GM10266 (cell line): ENCODE data around the gene SLC7A4.
"Not testable (repeated sequence)": the region's sequence is repeated elsewhere in the genome, so short reads cannot be mapped to it uniquely, and the experiment has no call there.

Source experiments
- DNase-seq: peaks from one replicate; pipeline ENCODE4 v3.0.0; 2012; ENCODE audit errors: extremely low spot score
- CTCF ChIP-seq: IDR thresholded peaks from 2 replicates; pipeline ENCODE4 v1.5.1; 2012; ENCODE audit warnings: mild to moderate bottlenecking, low read depth; ENCODE audit not compliant: control insufficient read depth, insufficient read depth; ENCODE audit errors: missing control alignments

SLC7A4 gene

DNA sequence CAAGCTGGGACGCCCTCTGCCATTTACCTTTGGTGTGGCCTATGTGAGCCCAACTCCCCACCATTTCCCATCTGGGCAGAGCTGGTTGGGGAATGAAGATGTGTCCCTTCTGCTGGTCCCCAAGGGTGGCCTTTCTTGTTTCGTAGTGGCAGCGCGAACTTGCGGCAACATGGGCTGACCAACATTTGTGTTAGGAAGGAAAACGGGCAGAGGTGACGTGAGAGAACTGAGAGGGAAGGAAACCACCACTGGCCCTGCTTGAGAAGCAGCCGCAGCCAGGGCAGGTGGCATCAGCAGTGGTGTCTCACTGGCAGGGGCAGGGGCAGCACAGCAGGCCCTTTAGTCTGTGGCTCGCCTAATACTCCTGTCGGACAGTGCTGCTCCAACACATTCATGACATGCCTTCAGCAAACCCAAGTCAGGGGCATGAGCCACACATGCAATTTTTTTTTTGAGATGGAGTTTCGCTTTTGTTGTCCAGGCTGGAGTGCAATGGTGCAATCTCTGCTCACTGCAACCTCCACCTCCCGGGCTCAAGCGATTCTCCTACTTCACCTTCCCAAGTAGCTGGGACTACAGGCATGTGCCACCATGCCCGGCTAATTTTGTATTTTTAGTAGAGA, 43.3 kb upstream of the SLC7A4 start:
- TF ChIP-seq CTCF = no peak
- DNase-seq = no peak

DNA sequence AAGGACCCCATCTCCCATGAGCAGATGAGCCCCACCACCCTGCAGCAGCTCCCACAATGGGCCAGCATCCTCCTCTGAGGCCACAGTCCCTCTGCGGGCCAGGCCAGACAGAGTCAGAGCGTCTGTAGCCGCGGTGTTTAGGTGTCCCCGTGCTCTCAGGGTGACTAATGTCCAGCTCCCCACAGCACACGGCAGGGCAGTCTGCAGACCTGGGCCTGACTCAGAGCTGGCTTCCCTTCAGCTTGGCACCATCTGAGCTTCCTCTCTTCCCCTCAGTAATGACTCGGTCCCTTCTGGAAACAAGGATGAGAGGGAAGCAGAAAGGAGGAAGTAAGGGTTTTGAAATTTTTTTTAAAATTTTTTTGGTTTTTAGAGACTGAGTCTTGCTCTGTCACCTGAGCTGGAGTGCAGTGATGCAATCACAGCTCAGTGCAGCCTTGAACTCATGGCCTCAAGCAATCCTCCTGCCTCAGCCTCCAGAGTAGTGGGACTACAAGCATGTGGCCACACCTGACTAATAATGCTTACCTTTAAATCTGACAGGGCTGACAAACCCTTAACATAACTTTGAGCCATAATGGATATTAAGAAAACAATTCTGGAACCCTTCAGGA, 41.8 kb upstream of the SLC7A4 start:
- DNase-seq = no peak
- no peak for TF ChIP-seq CTCF

- no peak for TF ChIP-seq CTCF
- no peak for DNase-seq
These were observed 41.1 kb upstream of the SLC7A4 start for GRCh38 chr22:21073482-21073881.

DNA sequence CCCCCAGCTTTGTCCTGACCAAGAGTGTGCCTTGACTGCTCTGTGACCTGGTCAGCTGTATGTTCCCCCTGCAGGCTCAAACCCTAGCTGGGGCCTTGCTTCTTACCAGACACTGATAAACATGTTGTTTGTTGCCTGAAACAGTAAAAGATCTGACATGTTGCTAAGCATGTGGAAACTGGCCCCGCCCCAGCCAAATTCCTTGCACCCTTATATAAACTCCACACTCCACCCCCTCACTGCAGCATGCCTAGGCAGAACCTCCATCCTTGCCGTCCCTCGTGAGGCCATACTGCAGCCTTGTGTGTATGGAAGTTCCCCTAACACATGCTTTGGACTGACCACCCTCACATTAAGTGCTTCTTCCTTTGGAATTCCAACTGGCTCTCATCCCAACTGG, 40.7 kb upstream of the SLC7A4 start:
- no peak for TF ChIP-seq CTCF
- DNase-seq = no peak

- not testable (repeated sequence) for DNase-seq
These were observed 39.4 kb upstream of the SLC7A4 start for GRCh38 chr22:21071796-21072195.

DNA sequence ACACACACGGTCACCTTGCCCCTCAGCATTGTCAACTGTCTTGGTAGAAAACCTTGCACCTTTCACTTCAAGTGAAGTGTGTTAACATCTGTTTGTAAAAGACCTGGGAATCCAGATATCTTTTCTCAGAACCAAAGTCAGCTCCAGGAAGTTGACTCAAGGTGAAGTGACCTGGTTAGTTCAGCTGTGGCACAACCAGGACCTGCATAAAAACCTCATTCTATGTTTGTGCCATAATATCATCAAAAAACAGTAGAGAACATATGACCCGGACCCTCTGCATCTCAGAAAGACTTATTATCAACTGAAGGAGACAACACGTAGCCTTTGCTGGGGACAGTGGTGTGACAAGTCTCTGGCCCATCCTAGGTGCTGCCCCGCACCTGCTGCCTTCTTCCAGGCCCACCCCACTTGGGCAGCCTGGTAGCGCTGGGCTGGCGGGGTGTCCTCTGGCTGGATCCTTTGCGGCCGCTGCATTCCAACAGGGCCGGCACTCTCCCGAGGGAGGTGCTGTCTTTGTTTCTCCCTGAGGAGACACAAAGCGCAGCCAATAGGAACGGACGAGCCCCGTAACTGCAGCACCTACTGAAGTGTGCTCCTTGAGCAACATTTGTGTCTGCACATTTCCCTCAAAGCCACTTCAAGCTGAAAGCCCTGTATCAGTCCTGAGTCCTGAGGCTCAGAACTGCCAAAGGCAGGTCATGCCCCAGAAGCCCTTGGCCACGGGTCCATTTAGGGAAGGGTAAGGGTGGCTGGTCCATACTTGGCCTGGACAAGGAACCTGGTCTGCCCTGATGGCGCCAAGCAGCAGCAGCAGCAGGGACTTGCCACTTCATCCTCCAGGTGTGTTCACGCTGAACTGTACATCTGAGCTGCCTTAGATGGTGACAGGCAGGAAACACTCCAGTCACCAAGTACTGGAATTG, 38.6 kb upstream of the SLC7A4 start:
- TF ChIP-seq CTCF = no peak
- no peak for DNase-seq

DNA sequence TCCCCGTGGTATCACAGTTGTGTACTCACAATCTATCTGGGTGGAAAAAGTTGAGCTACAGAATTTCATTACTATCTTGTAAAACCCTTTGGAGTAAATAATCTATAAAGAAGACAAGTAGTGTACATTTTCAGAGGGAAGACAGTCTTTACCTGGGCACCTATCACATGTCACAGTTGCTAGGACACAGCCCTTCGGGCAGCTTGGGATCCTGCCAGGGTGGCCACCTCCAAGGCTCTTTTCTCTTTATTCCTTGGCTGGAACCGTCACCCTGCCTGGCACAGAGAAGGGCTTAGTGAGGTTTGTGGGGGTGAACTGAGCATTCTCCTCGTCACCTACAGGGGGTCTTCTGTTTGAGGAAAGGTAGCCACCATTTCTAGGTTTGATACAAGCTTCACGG, 37.0 kb upstream of the SLC7A4 start:
- TF ChIP-seq CTCF = no peak
- DNase-seq = no peak
